CD14-positive monocyte (primary cell): ENCODE results near the gene DCAF6. TPM values are rescaled to one million over a fixed set of nuclear protein-coding genes. Genes with fewer than 3 reads are reported as not detected.

ENCODE experiments used
- DNase-seq, 3 donors: peaks; one replicate each; pipeline ENCODE4 v3.0.0-alpha.2; 2011 to 2022
- H2AFZ ChIP-seq: 2 replicates; pipeline ENCODE4 v1.6.0; 2012; ENCODE audit warnings: mild to moderate bottlenecking, low read depth, low read length, inconsistent platforms; ENCODE audit not compliant: insufficient read depth, poor library complexity, severe bottlenecking
- H3K27ac ChIP-seq, 2 donors: 1 replicate in 1 of 2; 2 replicates in 1 of 2; pipeline ENCODE4 v1.5.1; 2012 to 2013; ENCODE audit warnings: low read length in 2 of 2, control low read depth in 1 of 2, inconsistent platforms in 1 of 2, low read depth in 1 of 2, mild to moderate bottlenecking in 1 of 2
- H3K27me3 ChIP-seq, 2 donors: one replicate each; pipeline versions ENCODE4 v1.6.0 to v1.6.1; 2011 to 2013; ENCODE audit warnings: low read length in 2 of 2; ENCODE audit not compliant: control insufficient read depth in 2 of 2, insufficient read depth in 2 of 2
- H3K36me3 ChIP-seq, 2 donors: replicated peaks in 1 of 2; 1 replicate in 1 of 2; 2 replicates in 1 of 2; pipeline versions ENCODE4 v1.5.1 to v1.6.1; 2012 to 2013; ENCODE audit warnings: low read length in 2 of 2, control low read depth in 1 of 2, inconsistent platforms in 1 of 2, mild to moderate bottlenecking in 1 of 2; ENCODE audit not compliant: insufficient read depth in 2 of 2, control insufficient read depth in 1 of 2
- H3K4me1 ChIP-seq, 2 donors: 1 replicate in 1 of 2; 2 replicates in 1 of 2; pipeline versions ENCODE4 v1.5.1 to v1.6.1; 2012 to 2013; ENCODE audit warnings: low read length in 2 of 2, control low read depth in 1 of 2, inconsistent platforms in 1 of 2, mild to moderate bottlenecking in 1 of 2, moderate library complexity in 1 of 2; ENCODE audit not compliant: insufficient read depth in 2 of 2, control insufficient read depth in 1 of 2
- H3K4me2 ChIP-seq: replicated peaks from 2 replicates; pipeline ENCODE3; 2012; ENCODE audit warnings: low read length, moderate library complexity, mild to moderate bottlenecking; ENCODE audit not compliant: poor library complexity, severe bottlenecking; ENCODE audit errors: extremely low read depth
- H3K4me3 ChIP-seq, 3 experiments: fragments of 200-600 bp in 1 of 3; sonication (generic) in 1 of 3; replicated peaks in 1 of 3; 1 replicate in 2 of 3; 2 replicates in 1 of 3; pipeline ENCODE4 v1.5.1; 2011 to 2013; ENCODE audit warnings: low read length in 3 of 3, mild to moderate bottlenecking in 3 of 3, control low read depth in 2 of 3, low read depth in 2 of 3, inconsistent platforms in 1 of 3, moderate library complexity in 1 of 3
- H3K79me2 ChIP-seq: 2 replicates; pipeline ENCODE4 v1.6.0; 2012; ENCODE audit warnings: mild to moderate bottlenecking, control low read depth, inconsistent platforms, low read length, moderate library complexity; ENCODE audit not compliant: insufficient read depth
- H3K9ac ChIP-seq: 2 replicates; pipeline ENCODE4 v1.6.0; 2017; ENCODE audit warnings: low read length, mild to moderate bottlenecking; ENCODE audit not compliant: insufficient read depth, poor library complexity, severe bottlenecking
- H3K9me3 ChIP-seq, 2 donors: replicated peaks in 1 of 2; 1 replicate in 1 of 2; 2 replicates in 1 of 2; pipeline versions ENCODE4 v1.5.1 to v1.6.1; 2012 to 2013; ENCODE audit warnings: low read length in 2 of 2, control low read depth in 1 of 2; ENCODE audit not compliant: control insufficient read depth in 1 of 2, insufficient read depth in 1 of 2
- H4K20me1 ChIP-seq: 2 replicates; pipeline ENCODE4 v1.6.0; 2012; ENCODE audit warnings: mild to moderate bottlenecking, low read length, control low read depth, moderate library complexity; ENCODE audit not compliant: insufficient read depth
- H3K27ac Mint-ChIP-seq, 7 donors: one replicate each; pipeline ENCODE4 v1.8.0; 2020; ENCODE audit warnings: mild to moderate bottlenecking in 7 of 7, mixed read lengths in 7 of 7, moderate library complexity in 6 of 7, inconsistent platforms in 2 of 7
- H3K27me3 Mint-ChIP-seq, 3 donors: one replicate each; pipeline ENCODE4 v1.8.0; 2021 to 2022; ENCODE audit warnings: low read depth in 3 of 3, mild to moderate bottlenecking in 3 of 3, mixed read lengths in 3 of 3, moderate library complexity in 3 of 3, inconsistent platforms in 1 of 3
- H3K36me3 Mint-ChIP-seq, 2 donors: one replicate each; pipeline ENCODE4 v1.8.0; 2020; ENCODE audit warnings: mixed read lengths in 2 of 2, inconsistent platforms in 1 of 2, mild to moderate bottlenecking in 1 of 2
- H3K4me1 Mint-ChIP-seq: one replicate; pipeline ENCODE4 v1.8.0; 2020; ENCODE audit warnings: mild to moderate bottlenecking, mixed read lengths
- H3K4me3 Mint-ChIP-seq, 2 donors: one replicate each; pipeline ENCODE4 v1.8.0; 2020; ENCODE audit warnings: mild to moderate bottlenecking in 2 of 2, mixed read lengths in 2 of 2, moderate library complexity in 1 of 2
- H3K9me3 Mint-ChIP-seq, 7 donors: one replicate each; pipeline ENCODE4 v1.8.0; 2020 to 2022; ENCODE audit warnings: mixed read lengths in 7 of 7, mild to moderate bottlenecking in 6 of 7, moderate library complexity in 6 of 7, inconsistent platforms in 2 of 7
- WGBS: methylation state at CpG from one replicate; pipeline ENCODE4 v1.1.5; 2013; ENCODE audit warnings: missing lambda C conversion rate; ENCODE audit not compliant: insufficient coverage; 5-methylcytosine and 5-hydroxymethylcytosine counted together
- intact Hi-C, 2 donors: fragments of 100-400 bp; cut with micrococcal nuclease; formaldehyde crosslinking; loops; one replicate each; pipeline versions ENCODE4 v1.15.0 to v1.15.1; 2023
- polyA plus RNA-seq, 3 donors: library from polyadenylated mRNA; depleted of rRNA in 1 of 3; unstranded in 2 of 3; stranded (reverse) in 1 of 3; fragments of 300-500 nt in 2 of 3; fragments of >200 nt in 1 of 3; fragmentation: Illumina TruSeq in 2 of 3; gene quantifications; 1 replicate in 2 of 3; 2 replicates in 1 of 3; pipeline ENCODE4 v1.2.3, GENCODE V29; 2012 to 2021
- TF ChIP-seq, protein P1 (sequence below): fragments of 200-600 bp; IDR thresholded peaks from one replicate; pipeline ENCODE4 v1.8.0; 2022; ENCODE audit warnings: antibody characterized with exemption, mild to moderate bottlenecking

Gene DCAF6
- polyA plus RNA-seq, 3 donors = 11.8 to 16.1 (median 11.9) TPM

DNA sequence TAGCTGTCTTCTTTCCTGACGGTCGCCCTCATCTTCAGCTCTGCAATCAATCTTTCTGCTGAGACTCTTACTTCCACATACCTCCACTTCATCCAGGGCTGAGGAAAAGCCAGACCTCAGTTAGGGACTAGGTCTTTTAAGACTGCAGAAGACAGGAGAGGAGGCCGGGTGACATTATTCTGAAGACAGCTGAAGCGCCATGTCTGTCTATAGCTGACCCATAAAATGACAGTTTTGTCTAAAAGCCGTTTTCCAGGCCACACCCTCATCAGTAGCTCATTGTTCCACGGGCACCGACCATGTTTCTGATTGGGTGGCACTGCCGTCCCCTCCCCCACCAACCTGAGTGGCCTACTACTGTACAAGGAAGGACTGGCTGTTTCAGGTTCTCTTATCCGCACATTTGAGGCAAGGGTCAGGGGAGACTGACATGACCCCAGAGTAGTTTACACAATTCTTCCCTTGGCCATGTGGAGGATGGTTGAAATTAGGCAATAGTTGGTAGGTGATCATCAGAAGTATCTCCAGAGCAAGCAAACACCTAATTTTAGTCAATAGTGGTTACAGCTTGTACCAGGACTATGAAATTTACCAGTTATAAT is 22.5 kb upstream of the DCAF6 start, which contains the start of gene ADCY10:
ADCY10 (minus strand) TSS at position 240 of the 602 bp plus-strand sequence. CDS start 8,994 bp downstream, outside the sequence.
- H3K4me3 ChIP-seq = no peak within 1 kb of the TSS
- H3K79me2 ChIP-seq = no peaks in the 10 kb centered on the region
- peaks cover 13 to 43% of the 10 kb centered on the region in 2 donors for H3K36me3 ChIP-seq
- Mint-ChIP-seq H3K27me3 (peaks cover 0 to 3% (median 0%) of the 10 kb centered on the region in 3 donors), H3K4me3 (no peak within 1 kb of the TSS), H3K9me3 (peaks cover 6 to 13% (median 10%) of the 10 kb centered on the region in 7 donors), H3K36me3 (peaks cover 31 to 34% of the 10 kb centered on the region in 2 donors), H3K27ac (peak within 1 kb of the TSS in 2 of 7 donors; percentile 47 to 60), H3K4me1 (peaks cover 9% of the 10 kb centered on the region)
- no peaks in the 10 kb centered on the region for H3K27me3 ChIP-seq
- H3K27ac ChIP-seq = no peak within 1 kb of the TSS
- intact Hi-C loops = no loop called here
- H3K4me1 ChIP-seq = peaks cover 0 to 10% of the 10 kb centered on the region in 2 donors
- WGBS = 100% methylated on average over 7 of the region's 9 CpGs
- H3K9me3 ChIP-seq = peaks cover 10 to 12% of the 10 kb centered on the region in 2 donors
- no peak within 1 kb of the TSS for H3K4me2 ChIP-seq
- H4K20me1 ChIP-seq = no peaks in the 10 kb centered on the region
- H3K9ac ChIP-seq = no peak within 1 kb of the TSS
- TF ChIP-seq, protein P1, sequence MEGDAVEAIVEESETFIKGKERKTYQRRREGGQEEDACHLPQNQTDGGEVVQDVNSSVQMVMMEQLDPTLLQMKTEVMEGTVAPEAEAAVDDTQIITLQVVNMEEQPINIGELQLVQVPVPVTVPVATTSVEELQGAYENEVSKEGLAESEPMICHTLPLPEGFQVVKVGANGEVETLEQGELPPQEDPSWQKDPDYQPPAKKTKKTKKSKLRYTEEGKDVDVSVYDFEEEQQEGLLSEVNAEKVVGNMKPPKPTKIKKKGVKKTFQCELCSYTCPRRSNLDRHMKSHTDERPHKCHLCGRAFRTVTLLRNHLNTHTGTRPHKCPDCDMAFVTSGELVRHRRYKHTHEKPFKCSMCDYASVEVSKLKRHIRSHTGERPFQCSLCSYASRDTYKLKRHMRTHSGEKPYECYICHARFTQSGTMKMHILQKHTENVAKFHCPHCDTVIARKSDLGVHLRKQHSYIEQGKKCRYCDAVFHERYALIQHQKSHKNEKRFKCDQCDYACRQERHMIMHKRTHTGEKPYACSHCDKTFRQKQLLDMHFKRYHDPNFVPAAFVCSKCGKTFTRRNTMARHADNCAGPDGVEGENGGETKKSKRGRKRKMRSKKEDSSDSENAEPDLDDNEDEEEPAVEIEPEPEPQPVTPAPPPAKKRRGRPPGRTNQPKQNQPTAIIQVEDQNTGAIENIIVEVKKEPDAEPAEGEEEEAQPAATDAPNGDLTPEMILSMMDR = no peak
- H2AFZ ChIP-seq = no peak within 1 kb of the TSS
- no peak for DNase-seq

DNA sequence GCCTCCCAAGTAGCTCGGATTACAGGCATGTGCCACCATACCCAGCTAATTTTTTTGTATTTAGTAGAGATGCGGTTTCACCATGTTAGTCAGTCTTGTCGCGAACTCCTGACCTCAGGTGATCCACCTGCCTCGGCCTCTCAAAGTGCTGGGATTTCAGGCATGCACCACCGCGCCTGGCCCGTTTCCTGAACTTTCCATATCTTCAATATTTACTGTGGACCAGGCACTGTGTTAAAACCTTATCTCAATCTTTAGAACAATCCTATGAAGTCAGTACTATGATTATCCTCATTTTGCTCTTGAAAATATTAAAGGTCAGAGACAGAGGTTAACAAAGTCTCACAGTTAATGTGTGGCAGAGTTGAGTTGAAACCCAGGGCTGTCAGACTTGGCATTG is 20.9 kb upstream of the DCAF6 start:
- Histone ChIP-seq H3K9ac (no peak overlapping the region), H3K9me3 (no peaks in the 10 kb centered on the region), H3K27me3 (no peaks in the 10 kb centered on the region), H4K20me1 (no peaks in the 10 kb centered on the region), H3K36me3 (peaks cover 13 to 43% of the 10 kb centered on the region in 2 donors), H3K4me2 (no peak overlapping the region), H3K27ac (no peak overlapping the region), H3K4me3 (no peak overlapping the region), H3K4me1 (peaks cover 0 to 10% of the 10 kb centered on the region in 2 donors), H2AFZ (no peak overlapping the region), H3K79me2 (no peaks in the 10 kb centered on the region)
- DNase-seq = no peak
- TF ChIP-seq, protein P1 = no peak
- peaks cover 11% of the 10 kb centered on the region for H3K4me1 Mint-ChIP-seq
- 92% methylated on average over 5 of the region's 8 CpGs for WGBS
- H3K4me3 Mint-ChIP-seq = no peak overlapping the region
- H3K27me3 Mint-ChIP-seq = peaks cover 0 to 3% (median 0%) of the 10 kb centered on the region in 3 donors
- H3K36me3 Mint-ChIP-seq = peaks cover 38 to 39% of the 10 kb centered on the region in 2 donors
- H3K9me3 Mint-ChIP-seq = peaks cover 0 to 1% (median 0%) of the 10 kb centered on the region in 7 donors
- intact Hi-C loops = no loop called here
- no peak overlapping the region for H3K27ac Mint-ChIP-seq
